ENCODE data around the gene ERO1A. TPM values are rescaled to one million over a fixed set of nuclear protein-coding genes. Genes with fewer than 3 reads are reported as not detected.
A peak's percentile ranks its signal among the peaks of the same experiment; 100 is the strongest.

ERO1A gene
- polyA plus RNA-seq, 1 donor (not counting 4 experiments of a cell fraction or from before 2014, with no cell fraction given), result 131 TPM

- H3K79me2 ChIP-seq (ENCODE audit: control insufficient read depth, insufficient read depth, low read length), result peaks cover 17% of the 10 kb centered on the region
- H3K4me3 ChIP-seq (ENCODE audit: control insufficient read depth in 2 of 3, extremely low read depth in 1 of 3, insufficient read depth in 2 of 3, low read depth in 1 of 3, low read length in 3 of 3), result no peak overlapping the region
- H3K9me1 ChIP-seq (ENCODE audit: control insufficient read depth, extremely low read depth, insufficient read depth, low read length), result no peaks in the 10 kb centered on the region
- H3K36me3 ChIP-seq (ENCODE audit: control insufficient read depth in 2 of 2, extremely low read depth in 1 of 2, insufficient read depth in 2 of 2, low read length in 2 of 2), result no peaks in the 10 kb centered on the region
- H3K27ac ChIP-seq (ENCODE audit: control insufficient read depth, insufficient read depth, low read length), result peak overlapping the region; percentile 83
- no peaks in the 10 kb centered on the region for H3K9me3 ChIP-seq (ENCODE audit: control insufficient read depth, low read depth, low read length)
- peaks cover 37% of the 10 kb centered on the region for H3K4me1 ChIP-seq (ENCODE audit: control insufficient read depth, extremely low read depth, insufficient read depth, low read length)
- no peak overlapping the region for H3K9ac ChIP-seq (ENCODE audit: control insufficient read depth, extremely low read depth, insufficient read depth, low read length)
- H3K4me2 ChIP-seq (ENCODE audit: control insufficient read depth, extremely low read depth, insufficient read depth, low read depth, low read length), result no peak overlapping the region
- H3K27me3 ChIP-seq (ENCODE audit: control insufficient read depth, extremely low read depth, insufficient read depth, low read length), result no peaks in the 10 kb centered on the region
- H2AFZ ChIP-seq (ENCODE audit: control insufficient read depth, low read length), result peak overlapping the region; percentile 61
- TF ChIP-seq EZH2 (IDR thresholded peaks at IDR 0.05; ENCODE audit: low read length) (no peak), CTCF (optimal IDR thresholded peaks at IDR 0.05 in 1 of 3, IDR thresholded peaks at IDR 0.05 in 1 of 3, conservative IDR thresholded peaks at IDR 0.05 in 1 of 3; ENCODE audit: extremely low read depth in 1 of 3, insufficient read depth in 2 of 3, low read length in 3 of 3) (no peak)
- DNase-seq (ENCODE audit: low read depth, low spot score) (no peak), FAIRE-seq (no peak)
- dilution Hi-C loops (cut with MboI; ENCODE audit: extremely low pct_ligation_motif_present, low sequenced_read_pairs), result no loop called here
- H4K20me1 ChIP-seq (ENCODE audit: control insufficient read depth, extremely low read depth, insufficient read depth, low read length), result no peaks in the 10 kb centered on the region
These were observed 8.3 kb upstream of the ERO1A start for GRCh38 chr14:52703664-52704063.

- no peak overlapping the region for H3K4me3 ChIP-seq (ENCODE audit: control insufficient read depth in 2 of 3, extremely low read depth in 1 of 3, insufficient read depth in 2 of 3, low read depth in 1 of 3, low read length in 3 of 3)
- no peak overlapping the region for H3K9ac ChIP-seq (ENCODE audit: control insufficient read depth, extremely low read depth, insufficient read depth, low read length)
- no peaks in the 10 kb centered on the region for H3K9me1 ChIP-seq (ENCODE audit: control insufficient read depth, extremely low read depth, insufficient read depth, low read length)
- FAIRE-seq (peak; percentile 88), DNase-seq (ENCODE audit: low read depth, low spot score) (peak; percentile 62)
- dilution Hi-C loops (cut with MboI; ENCODE audit: extremely low pct_ligation_motif_present, low sequenced_read_pairs), result no loop called here
- no peaks in the 10 kb centered on the region for H4K20me1 ChIP-seq (ENCODE audit: control insufficient read depth, extremely low read depth, insufficient read depth, low read length)
- peak overlapping the region; percentile 83 for H3K27ac ChIP-seq (ENCODE audit: control insufficient read depth, insufficient read depth, low read length)
- H3K9me3 ChIP-seq (ENCODE audit: control insufficient read depth, low read depth, low read length), result no peaks in the 10 kb centered on the region
- no peaks in the 10 kb centered on the region for H3K27me3 ChIP-seq (ENCODE audit: control insufficient read depth, extremely low read depth, insufficient read depth, low read length)
- TF ChIP-seq CTCF (optimal IDR thresholded peaks at IDR 0.05 in 1 of 3, IDR thresholded peaks at IDR 0.05 in 1 of 3, conservative IDR thresholded peaks at IDR 0.05 in 1 of 3; ENCODE audit: extremely low read depth in 1 of 3, insufficient read depth in 2 of 3, low read length in 3 of 3), result no peak
- no peak for TF ChIP-seq EZH2 (IDR thresholded peaks at IDR 0.05; ENCODE audit: low read length)
- no peaks in the 10 kb centered on the region for H3K36me3 ChIP-seq (ENCODE audit: control insufficient read depth in 2 of 2, extremely low read depth in 1 of 2, insufficient read depth in 2 of 2, low read length in 2 of 2)
- no peak overlapping the region for H3K4me2 ChIP-seq (ENCODE audit: control insufficient read depth, extremely low read depth, insufficient read depth, low read depth, low read length)
- H2AFZ ChIP-seq (ENCODE audit: control insufficient read depth, low read length), result peak overlapping the region; percentile 61
- peaks cover 12% of the 10 kb centered on the region for H3K79me2 ChIP-seq (ENCODE audit: control insufficient read depth, insufficient read depth, low read length)
- H3K4me1 ChIP-seq (ENCODE audit: control insufficient read depth, extremely low read depth, insufficient read depth, low read length), result peaks cover 35% of the 10 kb centered on the region
These were observed 7.9 kb upstream of the ERO1A start for GRCh38 chr14:52703225-52703624.
